ENCODE data around the gene WASHC4. TPM values are rescaled to one million over a fixed set of nuclear protein-coding genes. Genes with fewer than 3 reads are reported as not detected.

The WASHC4 gene
- polyA plus RNA-seq, 2 of the 4 experiments (the other 2 are of a cell fraction) = 26.5 to 67.6 TPM

GRCh38 chr12:105214670-105215375, 107.3 kb downstream of the WASHC4 start:
- no peak overlapping the region for H3K4me2 ChIP-seq
- POLR2A ChIA-PET = interaction anchor here (0.8 kb wide), 1 partner anchor 21 kb away, joined by 4 read pairs; the partner anchor contains the start of gene APPL2

GRCh38 chr12:105218434-105218833, 110.9 kb downstream of the WASHC4 start:
- H3K4me2 ChIP-seq = no peak overlapping the region
- no peak overlapping the region for H3K4me3 ChIP-seq
- FAIRE-seq (no peak), DNase-seq (ENCODE audit: low read depth in 1 of 2, low spot score in 1 of 2) (no peak), ATAC-seq (0 out of 6 replicates have a peak, but pooled peaks of 1 of the 2 experiments have one; percentile 8)
- TF ChIP-seq CEBPB (IDR thresholded peaks at IDR 0.05) = no peak
- no peak for TF ChIP-seq PBX3 (IDR thresholded peaks at IDR 0.05)
- TF ChIP-seq PHF8 (IDR thresholded peaks at IDR 0.05; ENCODE audit: borderline replicate concordance, low read depth) = no peak
- TF ChIP-seq POLR2AphosphoS2 (conservative IDR thresholded peaks at IDR 0.05; ENCODE audit: low read length) = no peak
- TF ChIP-seq TFCP2L1 (CRISPR knock-in tag; IDR thresholded peaks at IDR 0.05) = no peak
- TF ChIP-seq NR3C1 (IDR thresholded peaks at IDR 0.05) = no peak
- no peak for TF ChIP-seq NFE2L2 (conservative IDR thresholded peaks at IDR 0.05; ENCODE audit: low read length)
- TF ChIP-seq MAFK (IDR thresholded peaks at IDR 0.05; ENCODE audit: partially characterized antibody) = no peak
- no peak for TF ChIP-seq SREBF2 (IDR thresholded peaks at IDR 0.05)
- 79% methylated on average over 7 of the region's 7 CpGs for WGBS (ENCODE audit: missing lambda C conversion rate)
- ChIA-PET CTCF (interaction anchor here (1.1 to 9.6 kb wide), 2 partner anchors 16 to 153 kb away, joined by 3 to 44 read pairs; partner anchors contain the start of gene APPL2), POLR2A (no interaction called here)
- H3K9me3 ChIP-seq = no peaks in the 10 kb centered on the region
- H3K4me1 ChIP-seq = peaks cover 6% of the 10 kb centered on the region; the same call in 1 of the 3 replicates
- no peak overlapping the region for H3K27ac ChIP-seq

More at GRCh38 chr12:105214670-105215375, 107.3 kb downstream of the WASHC4 start:
- H3K9me3 ChIP-seq = no peaks in the 10 kb centered on the region
- TF ChIP-seq PBX3 (IDR thresholded peaks at IDR 0.05) (no peak), MAX (IDR thresholded peaks at IDR 0.05) (no peak), BCL3 (IDR thresholded peaks at IDR 0.05) (no peak), ESRRA (IDR thresholded peaks at IDR 0.05; ENCODE audit: borderline replicate concordance, low read length) (no peak), EHF (CRISPR knock-in tag; IDR thresholded peaks at IDR 0.05) (no peak), MAFK (IDR thresholded peaks at IDR 0.05; ENCODE audit: partially characterized antibody) (no peak), ZNF302 (CRISPR knock-in tag; IDR thresholded peaks at IDR 0.05) (no peak), NPAS2 (CRISPR knock-in tag; IDR thresholded peaks at IDR 0.05; ENCODE audit: borderline replicate concordance) (no peak), HOXA7 (CRISPR knock-in tag; IDR thresholded peaks at IDR 0.05) (no peak), HEYL (CRISPR knock-in tag; IDR thresholded peaks at IDR 0.05) (no peak), USF2 (IDR thresholded peaks at IDR 0.05) (no peak), ZFP36 (IDR thresholded peaks at IDR 0.05; ENCODE audit: borderline replicate concordance, partially characterized antibody) (no peak), FOXS1 (CRISPR knock-in tag; IDR thresholded peaks at IDR 0.05) (no peak), CTCF (IDR thresholded peaks at IDR 0.05) (no peak)
- no peak overlapping the region for H3K4me3 ChIP-seq
- H3K27ac ChIP-seq = no peak overlapping the region
- CTCF ChIA-PET = interaction anchor here (0.9 to 1.2 kb wide), 2 partner anchors 12 to 19 kb away, joined by 3 to 4 read pairs; no protein-coding TSS in a partner anchor
- DNase-seq (ENCODE audit: low read depth in 1 of 2, low spot score in 1 of 2) (peak in 1 of 2 experiments; percentile 33), FAIRE-seq (no peak), ATAC-seq (peak in 1 of 2 experiments; percentile 56; a peak in 3 of 6 replicates)
- 77% methylated on average over 9 of the region's 9 CpGs for WGBS (ENCODE audit: missing lambda C conversion rate)
- peaks cover 6% of the 10 kb centered on the region; the same call in 1 of the 3 replicates for H3K4me1 ChIP-seq
